GM12872 (cell line): ENCODE results near the gene KCNE5.

Experiments used
- CTCF ChIP-seq: IDR thresholded peaks from 3 replicates; pipeline ENCODE4 v1.5.1; 2011; ENCODE audit warnings: low read depth, mild to moderate bottlenecking, low read length, moderate library complexity; ENCODE audit not compliant: insufficient read depth

Gene KCNE5

GRCh38 chrX:109655502-109656201 lies 30.7 kb upstream of the KCNE5 start:
- no peak for TF ChIP-seq CTCF

GRCh38 chrX:109654516-109655109 lies 29.6 kb upstream of the KCNE5 start:
- no peak for TF ChIP-seq CTCF

GRCh38 chrX:109643687-109644086 lies 18.7 kb upstream of the KCNE5 start:
- no peak for TF ChIP-seq CTCF

- TF ChIP-seq CTCF: no peak
Observed at GRCh38 chrX:109638158-109638557, 13.2 kb upstream of the KCNE5 start.

GRCh38 chrX:109635146-109635545 lies 10.2 kb upstream of the KCNE5 start:
- TF ChIP-seq CTCF: peak; percentile 53; the same call in 2 of the 3 replicates

GRCh38 chrX:109632906-109633504 lies 8.0 kb upstream of the KCNE5 start:
- TF ChIP-seq CTCF: peak; percentile 37; the same call in 2 of the 3 replicates

GRCh38 chrX:109629310-109629709 lies 4.3 kb upstream of the KCNE5 start:
- no peak for TF ChIP-seq CTCF
